GM23338 (cell line): ENCODE results near the gene PLEKHD1. TPM values are rescaled to one million over a fixed set of nuclear protein-coding genes. Genes with fewer than 3 reads are reported as not detected.

ENCODE experiments used
- ATAC-seq: fragments of 200-7000 bp; cut with Tn5 transposase; 3 replicates; pipeline ENCODE4 v1.9.1; 2020
- DNase-seq: peaks from one replicate; pipeline ENCODE4 v3.0.0-alpha.2; 2015; ENCODE audit warnings: low spot score
- H2AFZ ChIP-seq: fragments of 200-600 bp; sonication (generic); 2 replicates; pipeline ENCODE4 v1.8.0; 2016; ENCODE audit warnings: antibody characterized with exemption, mild to moderate bottlenecking, moderate library complexity
- H3F3A ChIP-seq: fragments of 200-600 bp; sonication (generic); replicated peaks from 2 replicates; pipeline ENCODE4 v1.8.0; 2017; ENCODE audit warnings: antibody characterized with exemption, mixed run types, low read depth
- H3K27ac ChIP-seq: fragments of 200-600 bp; sonication (generic); 2 replicates; pipeline ENCODE4 v1.6.1; 2016; ENCODE audit warnings: low read depth
- H3K27me3 ChIP-seq: fragments of 200-600 bp; sonication (generic); 2 replicates; pipeline ENCODE4 v1.8.0; 2016; ENCODE audit warnings: mild to moderate bottlenecking, mixed run types, moderate library complexity; ENCODE audit not compliant: insufficient read depth
- H3K36me3 ChIP-seq: fragments of 200-600 bp; sonication (generic); 2 replicates; pipeline ENCODE4 v1.8.0; 2016; ENCODE audit warnings: mild to moderate bottlenecking; ENCODE audit not compliant: insufficient read depth
- H3K4me1 ChIP-seq: fragments of 200-600 bp; sonication (generic); 2 replicates; pipeline ENCODE4 v1.8.0; 2016; ENCODE audit warnings: mild to moderate bottlenecking, moderate library complexity; ENCODE audit not compliant: insufficient read depth
- H3K4me2 ChIP-seq: fragments of 200-600 bp; sonication (generic); 2 replicates; pipeline ENCODE4 v1.7.1; 2017; ENCODE audit warnings: mixed run types
- H3K4me3 ChIP-seq: fragments of 200-600 bp; sonication (generic); 2 replicates; pipeline ENCODE4 v1.6.1; 2016; ENCODE audit warnings: mixed run types
- H3K79me2 ChIP-seq: fragments of 200-600 bp; sonication (generic); replicated peaks from 2 replicates; pipeline ENCODE4 v1.8.0; 2017; ENCODE audit warnings: mild to moderate bottlenecking; ENCODE audit not compliant: insufficient read depth
- H3K9me2 ChIP-seq: fragments of 200-600 bp; sonication (generic); 2 replicates; pipeline ENCODE4 v1.8.0; 2017; ENCODE audit not compliant: insufficient read depth
- H4K20me1 ChIP-seq: fragments of 200-600 bp; sonication (generic); replicated peaks from 2 replicates; pipeline ENCODE4 v1.8.0; 2017; ENCODE audit warnings: mild to moderate bottlenecking; ENCODE audit not compliant: insufficient read depth
- H3K27ac Mint-ChIP-seq: 2 replicates; pipeline ENCODE4 v1.8.0; 2020; ENCODE audit warnings: inconsistent platforms, mild to moderate bottlenecking, moderate library complexity, mixed read lengths
- H3K27me3 Mint-ChIP-seq: 3 replicates; pipeline ENCODE4 v1.8.0; 2022; ENCODE audit warnings: low read depth, mild to moderate bottlenecking, moderate library complexity, mixed read lengths, inconsistent platforms; ENCODE audit not compliant: insufficient read depth, poor library complexity
- H3K36me3 Mint-ChIP-seq: 3 replicates; pipeline ENCODE4 v1.8.0; 2021; ENCODE audit warnings: low read depth, mild to moderate bottlenecking, inconsistent platforms, moderate library complexity, mixed read lengths
- H3K4me1 Mint-ChIP-seq: 3 replicates; pipeline ENCODE4 v1.8.0; 2020; ENCODE audit warnings: mild to moderate bottlenecking, inconsistent platforms, mixed read lengths
- H3K4me3 Mint-ChIP-seq: 3 replicates; pipeline ENCODE4 v1.8.0; 2021; ENCODE audit warnings: moderate library complexity, mild to moderate bottlenecking, inconsistent platforms, mixed read lengths
- H3K9me3 Mint-ChIP-seq: 3 replicates; pipeline ENCODE4 v1.8.0; 2020; ENCODE audit warnings: moderate library complexity, mild to moderate bottlenecking, inconsistent platforms, mixed read lengths
- CREB1 ChIP-seq: fragments of 250-450 bp; sonication (Bioruptor Pico); IDR thresholded peaks from 2 replicates; pipeline ENCODE4 v1.5.0; 2020; ENCODE audit warnings: low read depth, mild to moderate bottlenecking, moderate library complexity
- ETS1 ChIP-seq: IDR thresholded peaks from 2 replicates; pipeline ENCODE4 v1.6.1; 2016; ENCODE audit warnings: antibody characterized with exemption
- EZH2 ChIP-seq: fragments of 200-600 bp; sonication (generic); IDR thresholded peaks from one replicate; pipeline ENCODE4 v1.8.0; 2017; ENCODE audit warnings: antibody characterized with exemption, mild to moderate bottlenecking, low read depth; ENCODE audit not compliant: unreplicated experiment
- POLR2AphosphoS5 ChIP-seq: IDR thresholded peaks from 2 replicates; pipeline ENCODE4 v1.6.1; 2016; ENCODE audit warnings: antibody characterized with exemption, low read depth
- REST ChIP-seq: IDR thresholded peaks from one replicate; pipeline ENCODE4 v1.6.1; 2018; ENCODE audit warnings: antibody characterized with exemption; ENCODE audit not compliant: unreplicated experiment
- STAT1 ChIP-seq: IDR thresholded peaks from one replicate; pipeline ENCODE4 v1.6.1; 2016; ENCODE audit warnings: antibody characterized with exemption; ENCODE audit not compliant: unreplicated experiment
- ZNF114 ChIP-seq: fragments of 250-450 bp; sonication (Bioruptor Pico); IDR thresholded peaks from 2 replicates; pipeline ENCODE4 v1.5.0; 2020; ENCODE audit warnings: mild to moderate bottlenecking, moderate library complexity
- polyA plus RNA-seq: library from polyadenylated mRNA; unstranded; fragments of >200 nt; fragmentation: Nextera tagmentation; extraction: Ambion mirVana; gene quantifications from 2 replicates; pipeline ENCODE4 v1.2.1, GENCODE V29; 2016
- total RNA-seq: library from RNA; depleted of rRNA; stranded (reverse); fragments of >200 nt; shearing (Covaris generic); gene quantifications from 2 replicates; pipeline ENCODE4 v1.2.3, GENCODE V29; 2014

The PLEKHD1 gene
- total and polyA plus RNA-seq, 2 experiments from 2014 or later = 0.19 to 0.28 TPM

DNA sequence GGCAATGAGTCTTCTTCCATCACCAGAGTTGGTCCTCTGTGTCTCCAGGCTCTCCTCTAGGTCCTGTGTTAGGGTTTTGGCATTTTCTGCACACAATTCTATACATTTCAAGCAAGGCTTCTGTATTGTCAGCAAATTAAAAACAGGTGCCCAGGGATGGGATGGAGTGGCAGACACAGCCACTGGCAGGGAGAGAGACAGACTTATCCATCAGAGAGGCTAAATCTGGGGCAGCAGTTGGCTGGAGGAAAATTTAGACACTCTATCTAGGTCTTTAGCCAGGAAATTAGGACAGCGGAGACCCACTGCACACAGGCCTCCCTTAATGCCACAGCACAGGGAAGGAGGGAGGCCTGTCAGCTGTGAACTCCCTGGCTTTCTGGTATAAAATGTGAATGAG, 20.2 kb downstream of the PLEKHD1 start (continued):
- TF ChIP-seq REST (no peak), ETS1 (no peak), POLR2AphosphoS5 (no peak), CREB1 (CRISPR knock-in tag) (no peak), EZH2 (no peak)

- Histone ChIP-seq H3K4me3 (no peak overlapping the region), H3K27me3 (0 out of 2 replicates have a peak, but pooled peaks cover 4% of the 10 kb centered on the region), H4K20me1 (no peaks in the 10 kb centered on the region), H3K36me3 (no peaks in the 10 kb centered on the region), H3F3A (no peaks in the 10 kb centered on the region), H3K4me1 (no peaks in the 10 kb centered on the region; the same call in 1 of the 2 replicates), H3K9me2 (no peaks in the 10 kb centered on the region), H3K27ac (no peak overlapping the region), H3K4me2 (no peak overlapping the region), H3K79me2 (no peaks in the 10 kb centered on the region), H2AFZ (no peak overlapping the region)
- H3K36me3 Mint-ChIP-seq = no peaks in the 10 kb centered on the region
- DNase-seq = no peak
- ATAC-seq = no peak
- H3K27me3 Mint-ChIP-seq = peaks cover 11% of the 10 kb centered on the region
- no peaks in the 10 kb centered on the region for H3K9me3 Mint-ChIP-seq
- H3K27ac Mint-ChIP-seq = no peak overlapping the region
- H3K4me3 Mint-ChIP-seq = no peak overlapping the region
- TF ChIP-seq ZNF114 (CRISPR knock-in tag) (no peak), REST (no peak), STAT1 (no peak)
- H3K4me1 Mint-ChIP-seq = peaks cover 14% of the 10 kb centered on the region; the same call in 2 of the 3 replicates
These were observed 21.1 kb downstream of the PLEKHD1 start for GRCh38 chr14:69505338-69506240.
